NCI-H524 (cell line): ENCODE measurements around the gene AMER3.
"Not testable (repeated sequence)": the region's sequence is repeated elsewhere in the genome, so short reads cannot be mapped to it uniquely, and the experiment has no call there.

Source experiments
- DNase-seq, 2 experiments: peaks; one replicate each; lab custom pipeline; 2025; lab: John Stamatoyannopoulos, UW

Gene AMER3

GRCh38 chr2:130755256-130756052 lies at the start of gene AMER3:
TSS of gene AMER3 (plus strand) at chr2:130755540. CDS start at chr2:130762073, 6,533 bp downstream.
- DNase-seq: peak; percentile 28 to 61

GRCh38 chr2:130714795-130715194 lies 40.5 kb upstream of the AMER3 start:
- DNase-seq: not testable (repeated sequence)

GRCh38 chr2:130720036-130720435 lies 35.3 kb upstream of the AMER3 start:
- no peak for DNase-seq

- no peak for DNase-seq
Observed at GRCh38 chr2:130720528-130720927, 34.8 kb upstream of the AMER3 start.

- DNase-seq: no peak
Observed at GRCh38 chr2:130724455-130724854, 30.9 kb upstream of the AMER3 start.

GRCh38 chr2:130726614-130727180 lies 28.6 kb upstream of the AMER3 start:
- peak in 1 of 2 experiments; percentile 35 for DNase-seq

- peak; percentile 68 to 86 for DNase-seq
Observed at GRCh38 chr2:130727286-130727924, 27.9 kb upstream of the AMER3 start.

GRCh38 chr2:130728007-130728454 lies 27.3 kb upstream of the AMER3 start:
- DNase-seq: peak in 1 of 2 experiments; percentile 33

GRCh38 chr2:130728549-130729316 lies 26.6 kb upstream of the AMER3 start, which contains the start of gene GPR148:
TSS of gene GPR148 (plus strand) at chr2:130729070. CDS start at chr2:130729152, 82 bp downstream.
- no peak for DNase-seq

GRCh38 chr2:130729322-130730299 lies 25.7 kb upstream of the AMER3 start:
- no peak for DNase-seq

GRCh38 chr2:130732257-130732656 lies 23.1 kb upstream of the AMER3 start:
- DNase-seq: not testable (repeated sequence)

GRCh38 chr2:130735200-130735599 lies 20.1 kb upstream of the AMER3 start:
- DNase-seq: no peak

GRCh38 chr2:130736487-130736886 lies 18.9 kb upstream of the AMER3 start:
- DNase-seq: no peak

- no peak for DNase-seq
Observed at GRCh38 chr2:130737592-130737991, 17.7 kb upstream of the AMER3 start.

GRCh38 chr2:130740671-130741070 lies 14.7 kb upstream of the AMER3 start:
- no peak for DNase-seq

- DNase-seq: no peak
Observed at GRCh38 chr2:130743278-130743677, 12.1 kb upstream of the AMER3 start.

GRCh38 chr2:130744287-130745117 lies 10.8 kb upstream of the AMER3 start:
- peak; percentile 69 to 75 for DNase-seq

- no peak for DNase-seq
Observed at GRCh38 chr2:130749078-130749477, 6.3 kb upstream of the AMER3 start.

- no peak for DNase-seq
Observed at GRCh38 chr2:130749641-130750040, 5.7 kb upstream of the AMER3 start.

GRCh38 chr2:130754811-130755210 lies 529 bp upstream of the AMER3 start:
- no peak for DNase-seq
